A549 (cell line): ENCODE data around the gene ANG.

Experiments used
- CTCF ChIP-seq: fragments of >200 bp; sonication (Bioruptor Twin); formaldehyde crosslinking; IDR thresholded peaks from 3 replicates; pipeline ENCODE4 v1.5.1; 2016
- MAFK ChIP-seq: fragments of 450-650 bp; IDR thresholded peaks from 2 replicates; pipeline ENCODE4 v1.6.1; 2014; ENCODE audit not compliant: partially characterized antibody
- ZFP36 ChIP-seq: fragments of 450-650 bp; IDR thresholded peaks from 2 replicates; pipeline ENCODE4 v1.6.1; 2014; ENCODE audit warnings: borderline replicate concordance; ENCODE audit not compliant: partially characterized antibody

- TF ChIP-seq CTCF (no peak), MAFK (no peak), ZFP36 (no peak)
Observed at GRCh38 chr14:20696764-20697163, 8.2 kb downstream of the ANG start.
